GM18517 (cell line): ENCODE results near the gene NCBP2L.

ENCODE experiments used
- ATAC-seq: cut with Tn5 transposase; IDR thresholded peaks from one replicate; pipeline ENCODE4 v1.9.1; 2021; ENCODE audit warnings: mild to moderate bottlenecking, moderate library complexity; ENCODE audit not compliant: unreplicated experiment

NCBP2L gene

GRCh38 chrX:107752043-107752442, 25.5 kb upstream of the NCBP2L start:
- no peak for ATAC-seq

DNA sequence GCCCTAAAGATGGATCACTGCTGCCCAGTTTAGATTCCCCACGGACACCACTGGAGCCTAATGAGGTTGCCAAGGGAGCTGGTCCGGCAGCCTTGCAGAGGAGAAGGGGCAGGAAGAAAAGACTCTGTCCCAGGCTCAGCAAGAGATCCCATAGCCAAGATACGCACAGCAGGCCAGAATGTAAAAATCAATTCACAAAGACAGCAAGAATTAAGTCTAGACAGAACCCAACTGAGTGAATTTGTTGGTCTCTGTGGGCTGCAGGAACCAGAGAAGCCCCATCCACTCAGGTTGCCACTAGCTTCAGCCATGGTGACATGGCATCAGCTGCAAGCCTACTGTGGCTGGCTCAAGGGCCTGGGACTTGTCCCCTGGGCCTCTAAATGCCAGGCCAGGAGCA, 24.8 kb upstream of the NCBP2L start:
- ATAC-seq = no peak

DNA sequence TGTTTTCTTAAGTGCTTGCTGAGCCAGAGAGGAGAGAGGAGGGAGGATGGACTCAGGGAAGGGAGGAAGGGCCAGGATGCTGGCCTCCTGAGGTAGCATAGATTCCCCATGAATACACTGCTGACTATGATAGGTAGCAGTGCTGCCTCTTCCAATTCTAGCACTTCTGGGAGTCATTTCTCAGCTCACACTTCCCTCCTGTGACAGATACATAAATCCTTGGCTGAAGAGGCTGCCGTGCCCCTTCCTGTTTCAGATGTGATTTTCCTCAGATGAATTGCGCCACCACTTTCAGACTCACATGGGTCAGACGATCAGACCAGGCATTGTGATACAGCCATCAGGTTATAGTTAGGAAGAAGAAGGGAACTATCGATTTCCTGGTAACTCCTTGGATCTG, 24.3 kb upstream of the NCBP2L start:
- ATAC-seq = no peak

DNA sequence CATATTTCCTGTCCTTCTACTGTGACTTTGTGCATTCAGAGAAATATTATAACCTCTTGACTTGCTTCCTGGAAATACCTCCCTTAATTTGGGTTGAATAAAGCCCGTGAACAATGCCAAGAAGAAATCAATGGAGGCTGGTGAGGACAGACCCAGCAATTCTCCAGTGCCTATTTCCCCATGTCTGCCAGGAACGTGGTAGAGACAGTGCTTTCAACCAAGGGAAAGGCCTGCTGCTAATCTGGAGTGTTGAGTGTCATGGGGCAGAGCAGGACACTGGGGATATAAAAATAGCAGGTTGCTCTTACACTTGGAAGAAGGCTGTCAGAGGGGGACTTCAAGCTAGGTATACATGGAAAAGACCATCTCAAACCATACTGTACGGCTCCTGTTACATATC, 21.8 kb upstream of the NCBP2L start:
- ATAC-seq = no peak

- no peak for ATAC-seq
Observed at GRCh38 chrX:107758231-107758766, 19.2 kb upstream of the NCBP2L start.

DNA sequence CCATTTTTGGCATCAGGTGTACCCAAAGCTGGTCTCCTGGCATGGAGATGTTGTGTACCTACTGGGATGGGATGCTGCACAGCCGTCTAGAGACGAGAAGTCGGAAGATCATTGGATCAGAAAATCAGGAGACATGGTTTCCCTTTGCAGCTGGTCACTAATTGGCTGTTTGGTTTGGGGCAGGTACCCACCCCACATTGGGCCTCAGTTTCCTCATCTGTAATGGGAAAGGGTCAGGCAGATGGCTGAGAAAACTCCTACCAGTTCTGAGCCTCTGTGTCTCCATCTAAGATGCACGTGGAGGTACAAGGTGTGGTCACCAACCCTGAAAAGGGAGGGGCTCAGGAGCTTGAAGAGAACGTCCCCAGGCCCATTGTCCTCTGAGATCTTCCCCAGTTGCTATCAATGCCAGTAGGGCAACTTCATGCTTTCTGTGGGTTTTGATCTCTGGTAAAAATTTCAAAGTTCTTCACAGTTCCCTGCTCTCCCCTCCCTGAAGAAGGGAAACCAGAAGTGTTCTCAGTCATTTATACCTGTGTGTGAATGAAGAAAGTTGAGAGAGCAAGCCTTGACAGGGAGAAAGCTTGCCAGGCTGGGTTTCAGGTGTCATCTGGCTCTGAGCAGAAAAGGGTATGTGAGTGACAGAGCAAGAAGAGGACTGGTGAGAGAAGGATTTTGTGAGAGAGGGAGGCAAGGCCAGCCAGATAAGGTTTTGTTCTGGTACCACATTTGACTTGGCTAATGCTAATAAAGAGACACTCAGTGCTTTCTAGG, 17.0 kb upstream of the NCBP2L start:
- ATAC-seq = no peak

- no peak for ATAC-seq
Observed at GRCh38 chrX:107763647-107764046, 13.9 kb upstream of the NCBP2L start.

- ATAC-seq = no peak
Observed at GRCh38 chrX:107764845-107765608, 12.5 kb upstream of the NCBP2L start.

- no peak for ATAC-seq
Observed at GRCh38 chrX:107766470-107767150, 10.9 kb upstream of the NCBP2L start.

DNA sequence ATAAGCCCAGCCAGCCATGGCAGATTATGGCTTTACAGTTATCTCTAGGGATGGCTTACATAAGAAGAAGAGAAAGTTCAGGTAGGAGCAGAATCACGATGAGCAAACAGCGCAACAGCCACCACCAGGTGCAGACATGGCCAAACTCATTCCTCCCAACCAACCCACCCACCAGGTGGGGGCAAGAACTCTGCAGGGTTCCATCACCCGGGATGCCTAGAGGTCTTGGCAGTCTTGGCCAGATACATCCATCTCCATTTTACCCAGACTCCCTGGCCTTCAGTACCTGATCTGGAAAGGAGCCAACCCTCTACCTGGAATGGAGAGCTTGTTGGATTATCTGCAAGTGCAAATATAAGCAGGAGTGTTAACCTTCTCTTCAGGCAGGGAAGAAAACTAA, 9.5 kb upstream of the NCBP2L start:
- no peak for ATAC-seq

GRCh38 chrX:107769581-107770317, 7.8 kb upstream of the NCBP2L start:
- ATAC-seq = no peak

- ATAC-seq = no peak
Observed at GRCh38 chrX:107773206-107773605, 4.3 kb upstream of the NCBP2L start.

DNA sequence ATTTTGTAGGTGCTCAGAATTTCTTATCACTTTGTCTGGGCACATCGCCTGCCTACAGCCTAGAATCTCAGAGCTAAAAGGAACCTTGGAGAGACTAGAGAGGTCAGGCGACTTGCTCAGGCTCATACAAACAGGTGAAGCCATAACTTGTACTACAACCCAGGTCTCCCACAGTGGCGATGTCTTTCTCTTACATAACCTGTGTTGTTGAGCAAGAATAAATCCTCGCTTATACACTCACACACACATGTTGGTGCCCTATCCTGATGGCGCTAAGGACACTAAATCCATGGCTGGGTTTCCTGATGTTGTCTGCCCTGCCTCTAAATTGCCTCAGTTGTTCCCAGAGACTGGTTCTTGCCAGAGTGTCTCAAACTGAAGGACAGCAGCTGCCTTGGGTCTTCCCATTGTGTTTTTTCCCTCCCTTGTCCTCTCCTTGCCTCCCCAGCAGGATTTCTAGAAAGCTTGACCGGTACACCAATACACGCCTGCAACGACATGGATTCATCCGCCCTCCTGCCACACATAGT, 3.6 kb upstream of the NCBP2L start:
- no peak for ATAC-seq

- ATAC-seq = no peak
Observed at GRCh38 chrX:107775000-107775733, 2.4 kb upstream of the NCBP2L start.

DNA sequence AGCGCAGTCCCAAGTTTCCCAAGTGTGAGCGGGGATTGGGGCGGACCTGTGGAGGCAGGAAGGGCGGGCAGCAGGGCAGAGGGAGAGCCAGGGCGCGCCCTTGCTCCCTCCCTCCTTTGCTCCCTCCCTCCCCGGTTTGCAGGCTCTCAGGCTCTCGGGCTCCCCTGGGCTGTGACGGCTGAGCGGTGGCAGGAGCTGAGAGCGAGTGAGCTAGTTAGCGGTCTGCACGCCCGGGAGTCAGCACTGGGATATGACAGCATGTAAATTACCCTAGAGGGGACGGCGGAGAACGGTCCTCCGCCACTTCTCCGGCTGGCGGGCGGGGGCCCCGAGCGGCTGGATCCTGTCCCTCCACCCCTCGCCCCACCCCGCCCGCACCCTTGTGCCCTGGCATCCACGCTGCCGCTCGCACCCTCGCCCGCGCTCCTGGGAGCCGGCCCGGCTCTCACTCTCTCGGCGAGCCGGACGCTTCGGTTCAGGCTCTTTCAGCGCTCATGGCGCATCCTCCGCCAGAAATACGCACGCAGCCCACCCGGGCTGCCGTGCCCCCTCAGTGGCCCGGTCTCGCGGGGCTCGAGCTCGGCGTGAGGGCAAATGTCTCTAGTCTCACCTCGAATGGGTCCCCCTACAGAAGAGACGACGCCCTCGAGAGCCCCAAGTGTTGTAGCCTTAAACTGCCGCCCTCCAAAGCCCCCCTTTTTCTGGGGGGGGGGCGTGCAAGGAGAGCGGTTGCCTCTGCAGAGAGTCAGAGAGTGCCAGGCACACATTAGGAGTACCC, 1.6 kb upstream of the NCBP2L start, which contains the start of gene TSC22D3:
Gene TSC22D3 (minus strand): TSS at position 54 of the 778 bp plus-strand sequence. CDS start 368 bp downstream, outside the sequence.
- peak; percentile 70 for ATAC-seq

DNA sequence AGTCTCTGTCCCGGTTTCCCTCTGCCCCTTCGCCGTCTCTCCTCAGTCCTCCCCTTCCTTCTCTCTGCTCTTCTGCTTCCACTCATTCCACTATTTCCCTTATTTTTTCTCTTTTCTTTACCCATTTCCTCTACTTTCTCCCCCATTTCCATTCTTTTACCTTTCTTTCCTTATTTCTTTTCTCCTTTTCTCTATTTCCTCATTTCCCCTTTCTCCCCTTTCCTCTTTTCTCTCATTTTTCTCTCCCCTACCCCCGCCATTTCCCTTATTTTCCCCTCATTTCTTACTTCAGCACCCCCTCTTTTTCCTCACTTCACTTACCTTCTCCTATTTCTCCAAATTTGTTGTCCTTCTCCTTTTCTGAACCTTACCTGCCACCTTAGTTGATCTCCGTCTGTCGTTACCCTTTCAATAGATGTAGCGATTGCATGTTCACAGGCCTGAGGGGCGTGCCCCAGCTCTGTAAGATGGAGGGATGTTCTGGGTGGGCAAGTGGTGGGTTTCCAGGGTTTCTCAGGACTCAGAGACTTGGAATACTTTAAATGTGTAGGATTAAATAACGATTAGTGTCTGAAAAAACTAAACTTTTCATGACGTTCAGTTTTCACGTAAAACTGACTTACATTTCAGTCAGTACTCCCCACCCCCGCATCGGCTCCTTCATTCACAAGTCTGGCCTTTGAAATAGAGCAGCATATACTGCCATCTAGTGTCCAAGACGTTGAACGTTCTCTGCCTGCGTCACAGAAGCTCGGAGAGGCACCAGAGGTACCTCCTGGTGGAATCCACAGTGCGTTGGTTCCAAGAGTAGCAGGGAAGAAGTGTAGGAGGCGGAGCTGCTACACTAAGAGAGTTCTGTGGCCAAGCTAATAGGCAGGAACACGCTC, 641 bp upstream of the NCBP2L start:
- peak; percentile 87 for ATAC-seq

- ATAC-seq = no peak
Observed at GRCh38 chrX:107780525-107780924, 3.0 kb downstream of the NCBP2L start.

DNA sequence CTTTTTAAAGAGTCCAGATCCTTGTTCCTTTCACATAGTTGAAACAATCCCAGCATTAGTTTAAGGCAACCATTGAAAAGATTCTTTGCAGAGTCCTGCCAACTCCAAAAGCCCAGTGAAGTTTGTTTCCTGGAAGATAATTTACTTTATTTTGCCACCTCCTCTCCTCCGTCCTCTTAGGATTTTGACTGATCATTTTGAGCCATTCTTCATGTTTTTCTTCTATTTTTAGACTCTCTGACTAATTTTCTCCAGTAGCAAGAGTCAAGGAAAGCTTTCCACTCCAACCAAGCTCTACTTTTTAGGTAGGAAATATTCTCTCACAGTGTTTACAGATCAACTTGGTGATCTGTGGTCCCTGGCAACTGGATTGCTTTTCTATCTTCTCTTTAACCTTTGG, 10.3 kb downstream of the NCBP2L start:
- no peak for ATAC-seq
